HepG2 (cell line): ENCODE results near the gene DOCK9. TPM values are rescaled to one million over a fixed set of nuclear protein-coding genes. Genes with fewer than 3 reads are reported as not detected.

Experiments
- HDAC1 ChIP-seq: sonication (generic); formaldehyde crosslinking; IDR thresholded peaks from 2 replicates; pipeline ENCODE4 v1.5.1; 2020; ENCODE audit warnings: mild to moderate bottlenecking, missing genetic modification reagents
- HMG20B ChIP-seq: conservative IDR thresholded peaks from 2 replicates; pipeline ENCODE4 v1.6.1; 2016; ENCODE audit warnings: missing genetic modification reagents, missing compliant biosample characterization
- IRX3 ChIP-seq: sonication (generic); formaldehyde crosslinking; IDR thresholded peaks from 2 replicates; pipeline ENCODE4 v1.8.1; 2023; ENCODE audit warnings: mild to moderate bottlenecking, low read depth, missing genetic modification reagents, borderline replicate concordance
- JDP2 ChIP-seq: sonication (generic); formaldehyde crosslinking; IDR thresholded peaks from 2 replicates; pipeline ENCODE4 v1.8.1; 2022; ENCODE audit warnings: missing genetic modification reagents, borderline replicate concordance
- KAT2B ChIP-seq: fragments of 150-350 bp; IDR thresholded peaks from 2 replicates; pipeline ENCODE4 v1.6.1; 2014; ENCODE audit warnings: low read depth, low read length, borderline replicate concordance
- MEIS1 ChIP-seq: sonication (generic); formaldehyde crosslinking; IDR thresholded peaks from 2 replicates; pipeline ENCODE4 v1.9.0; 2021; ENCODE audit warnings: mild to moderate bottlenecking, missing genetic modification reagents, moderate library complexity, borderline replicate concordance
- NCOA1 ChIP-seq: sonication (generic); formaldehyde crosslinking; IDR thresholded peaks from 2 replicates; pipeline ENCODE4 v1.9.0; 2021; ENCODE audit warnings: missing genetic modification reagents
- NCOR1 ChIP-seq: fragments of 200-600 bp; sonication (generic); IDR thresholded peaks from 2 replicates; pipeline ENCODE4 v1.7.0; 2017; ENCODE audit warnings: antibody characterized with exemption, low read length, borderline replicate concordance
- PHF5A ChIP-seq: IDR thresholded peaks from one replicate; pipeline ENCODE4 v1.6.1; 2018; ENCODE audit warnings: low read depth, missing genetic modification reagents; ENCODE audit not compliant: unreplicated experiment
- SALL2 ChIP-seq: sonication (generic); formaldehyde crosslinking; IDR thresholded peaks from 2 replicates; pipeline ENCODE4 v1.8.1; 2023; ENCODE audit warnings: mild to moderate bottlenecking, missing genetic modification reagents, inconsistent platforms
- SIN3B ChIP-seq: fragments of 150-350 bp; IDR thresholded peaks from 2 replicates; pipeline ENCODE4 v1.6.1; 2014; ENCODE audit warnings: low read length
- SMC3 ChIP-seq: IDR thresholded peaks from 2 replicates; pipeline ENCODE4 v1.6.1; 2011; ENCODE audit warnings: low read length, improper control_type of control experiment
- SNAPC2 ChIP-seq: sonication (generic); formaldehyde crosslinking; IDR thresholded peaks from 2 replicates; pipeline ENCODE4 v1.8.1; 2022; ENCODE audit warnings: mild to moderate bottlenecking, missing genetic modification reagents
- SRSF1 ChIP-seq: fragments of 200-400 bp; formaldehyde crosslinking; optimal IDR thresholded peaks from 2 replicates; pipeline ENCODE3; 2017; ENCODE audit warnings: mild to moderate bottlenecking, low read depth, low read length, moderate library complexity
- ZC3H13 ChIP-seq: sonication (generic); formaldehyde crosslinking; IDR thresholded peaks from 2 replicates; pipeline ENCODE4 v1.8.1; 2023; ENCODE audit warnings: mild to moderate bottlenecking, missing genetic modification reagents, moderate library complexity
- ZFX ChIP-seq: sonication (generic); formaldehyde crosslinking; IDR thresholded peaks from 2 replicates; pipeline ENCODE4 v1.4.0; 2020; ENCODE audit warnings: mild to moderate bottlenecking, low read depth, missing genetic modification reagents, moderate library complexity
- ZMYM4 ChIP-seq: sonication (generic); formaldehyde crosslinking; IDR thresholded peaks from 2 replicates; pipeline ENCODE4 v1.8.1; 2023; ENCODE audit warnings: mild to moderate bottlenecking, missing genetic modification reagents
- ZNF138 ChIP-seq: sonication (generic); formaldehyde crosslinking; IDR thresholded peaks from 2 replicates; pipeline ENCODE4 v1.5.0; 2020; ENCODE audit warnings: mild to moderate bottlenecking, low read depth, missing genetic modification reagents
- ZNF274 ChIP-seq: sonication (generic); formaldehyde crosslinking; IDR thresholded peaks from 2 replicates; pipeline ENCODE4 v1.5.1; 2020; ENCODE audit warnings: mild to moderate bottlenecking, missing genetic modification reagents
- ZNF343 ChIP-seq: sonication (generic); formaldehyde crosslinking; IDR thresholded peaks from 2 replicates; pipeline ENCODE4 v1.4.0; 2020; ENCODE audit warnings: mild to moderate bottlenecking, missing genetic modification reagents
- ZNF530 ChIP-seq: sonication (generic); formaldehyde crosslinking; IDR thresholded peaks from 2 replicates; pipeline ENCODE4 v1.5.0; 2020; ENCODE audit warnings: low read depth, mild to moderate bottlenecking, missing genetic modification reagents
- ZNF552 ChIP-seq: sonication (generic); formaldehyde crosslinking; IDR thresholded peaks from 2 replicates; pipeline ENCODE4 v1.9.0; 2022; ENCODE audit warnings: missing genetic modification reagents, mild to moderate bottlenecking, borderline replicate concordance
- ZNF746 ChIP-seq: sonication (generic); formaldehyde crosslinking; IDR thresholded peaks from 2 replicates; pipeline ENCODE4 v1.8.0; 2022; ENCODE audit warnings: mild to moderate bottlenecking, missing genetic modification reagents
- ZNF761 ChIP-seq: sonication (generic); formaldehyde crosslinking; conservative IDR thresholded peaks from 2 replicates; pipeline ENCODE4 v1.4.0; 2020; ENCODE audit warnings: mild to moderate bottlenecking, missing genetic modification reagents
- ZSCAN31 ChIP-seq: sonication (generic); formaldehyde crosslinking; IDR thresholded peaks from 2 replicates; pipeline ENCODE4 v1.5.0; 2020; ENCODE audit warnings: low read depth, mild to moderate bottlenecking, missing genetic modification reagents
- polyA plus RNA-seq, 8 experiments: library from polyadenylated mRNA; depleted of rRNA in 3 of 8; stranded (reverse) in 7 of 8; unstranded in 1 of 8; fragments of >200 nt; fragmentation: Illumina TruSeq in 4 of 8; extraction: Trizol in 4 of 8; gene quantifications; 2 replicates each; pipeline versions ENCODE4 v1.2.1 to v1.2.3, GENCODE V29; 2011 to 2016; ENCODE audit warnings: low read depth in 4 of 8, missing spikeins in 1 of 8, mixed read lengths in 1 of 8; ENCODE audit not compliant: insufficient read depth in 1 of 8
- total RNA-seq, 5 experiments: library from RNA; depleted of rRNA; stranded (reverse); fragments of >200 nt; fragmentation: Illumina TruSeq; extraction: Trizol; gene quantifications; 2 replicates each; pipeline ENCODE4 v1.2.3, GENCODE V29; 2016; ENCODE audit warnings: low read depth in 1 of 5
- TF ChIP-seq, protein P1 (sequence below): sonication (generic); formaldehyde crosslinking; IDR thresholded peaks from 2 replicates; pipeline ENCODE4 v1.5.1; 2020; ENCODE audit warnings: mild to moderate bottlenecking, missing genetic modification reagents, moderate library complexity
- TF ChIP-seq, protein P2 (sequence below): sonication (generic); formaldehyde crosslinking; IDR thresholded peaks from 2 replicates; pipeline ENCODE4 v1.4.0; 2020; ENCODE audit warnings: mild to moderate bottlenecking, missing genetic modification reagents, borderline replicate concordance
- TF ChIP-seq, protein P3 (sequence below): sonication (generic); formaldehyde crosslinking; conservative IDR thresholded peaks from 2 replicates; pipeline ENCODE4 v1.8.0; 2022; ENCODE audit warnings: mild to moderate bottlenecking, moderate library complexity, missing genetic modification reagents
- TF ChIP-seq, protein P4 (sequence below): sonication (generic); formaldehyde crosslinking; IDR thresholded peaks from 2 replicates; pipeline ENCODE4 v1.4.0; 2020; ENCODE audit warnings: missing genetic modification reagents

The DOCK9 gene
- total and polyA plus RNA-seq, 2 of the 13 experiments (the other 11 are each of a cell fraction or from before 2014, with no cell fraction given): 0.44 to 0.97 TPM

DNA sequence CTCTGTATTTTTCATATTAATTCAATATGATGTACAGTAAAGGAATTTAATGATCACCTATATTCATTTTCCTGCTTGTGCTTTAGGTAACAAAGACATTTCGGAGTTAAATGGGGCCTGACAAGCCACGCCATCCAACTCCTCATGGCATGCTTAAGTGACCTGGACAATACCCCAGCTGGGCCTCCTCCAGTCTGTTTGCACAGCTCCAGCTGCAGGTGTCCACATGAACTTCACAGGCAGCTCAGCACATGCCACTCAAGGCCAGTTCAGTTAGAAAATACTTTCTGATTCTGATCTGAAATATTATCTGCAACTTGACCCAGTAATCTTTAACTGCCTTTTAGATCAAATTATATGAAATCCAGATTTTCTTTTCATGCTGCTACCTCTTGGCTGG is 135.8 kb downstream of the DOCK9 start (continued):
- TF ChIP-seq ZNF530 (CRISPR knock-in tag) (no peak), ZFX (CRISPR knock-in tag) (0 out of 2 replicates have a peak, but pooled peaks have one; percentile 18), ZNF138 (CRISPR knock-in tag) (no peak), SRSF1 (no peak), ZC3H13 (no peak), JDP2 (CRISPR knock-in tag) (no peak), ZSCAN31 (no peak), ZNF552 (CRISPR knock-in tag) (no peak), HDAC1 (no peak), ZMYM4 (CRISPR knock-in tag) (no peak), SIN3B (no peak), ZNF746 (CRISPR knock-in tag) (no peak), NCOR1 (no peak), IRX3 (CRISPR knock-in tag) (no peak), KAT2B (no peak), ZNF343 (CRISPR knock-in tag) (no peak), NCOA1 (CRISPR knock-in tag) (no peak), SNAPC2 (CRISPR knock-in tag) (no peak), PHF5A (CRISPR knock-in tag) (no peak), MEIS1 (CRISPR knock-in tag) (no peak), HMG20B (CRISPR knock-in tag) (no peak), ZNF761 (CRISPR knock-in tag) (no peak), SMC3 (no peak), ZNF274 (CRISPR knock-in tag) (no peak), SALL2 (CRISPR knock-in tag) (no peak)
- TF ChIP-seq, protein P1, sequence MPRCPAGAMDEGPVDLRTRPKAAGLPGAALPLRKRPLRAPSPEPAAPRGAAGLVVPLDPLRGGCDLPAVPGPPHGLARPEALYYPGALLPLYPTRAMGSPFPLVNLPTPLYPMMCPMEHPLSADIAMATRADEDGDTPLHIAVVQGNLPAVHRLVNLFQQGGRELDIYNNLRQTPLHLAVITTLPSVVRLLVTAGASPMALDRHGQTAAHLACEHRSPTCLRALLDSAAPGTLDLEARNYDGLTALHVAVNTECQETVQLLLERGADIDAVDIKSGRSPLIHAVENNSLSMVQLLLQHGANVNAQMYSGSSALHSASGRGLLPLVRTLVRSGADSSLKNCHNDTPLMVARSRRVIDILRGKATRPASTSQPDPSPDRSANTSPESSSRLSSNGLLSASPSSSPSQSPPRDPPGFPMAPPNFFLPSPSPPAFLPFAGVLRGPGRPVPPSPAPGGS (CRISPR knock-in tag): no peak
- TF ChIP-seq, protein P2, sequence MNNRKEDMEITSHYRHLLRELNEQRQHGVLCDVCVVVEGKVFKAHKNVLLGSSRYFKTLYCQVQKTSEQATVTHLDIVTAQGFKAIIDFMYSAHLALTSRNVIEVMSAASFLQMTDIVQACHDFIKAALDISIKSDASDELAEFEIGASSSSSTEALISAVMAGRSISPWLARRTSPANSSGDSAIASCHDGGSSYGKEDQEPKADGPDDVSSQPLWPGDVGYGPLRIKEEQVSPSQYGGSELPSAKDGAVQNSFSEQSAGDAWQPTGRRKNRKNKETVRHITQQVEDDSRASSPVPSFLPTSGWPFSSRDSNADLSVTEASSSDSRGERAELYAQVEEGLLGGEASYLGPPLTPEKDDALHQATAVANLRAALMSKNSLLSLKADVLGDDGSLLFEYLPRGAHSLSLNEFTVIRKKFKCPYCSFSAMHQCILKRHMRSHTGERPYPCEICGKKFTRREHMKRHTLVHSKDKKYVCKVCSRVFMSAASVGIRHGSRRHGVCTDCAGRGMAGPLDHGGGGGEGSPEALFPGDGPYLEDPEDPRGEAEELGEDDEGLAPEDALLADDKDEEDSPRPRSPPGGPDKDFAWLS (CRISPR knock-in tag): no peak
- TF ChIP-seq, protein P3, sequence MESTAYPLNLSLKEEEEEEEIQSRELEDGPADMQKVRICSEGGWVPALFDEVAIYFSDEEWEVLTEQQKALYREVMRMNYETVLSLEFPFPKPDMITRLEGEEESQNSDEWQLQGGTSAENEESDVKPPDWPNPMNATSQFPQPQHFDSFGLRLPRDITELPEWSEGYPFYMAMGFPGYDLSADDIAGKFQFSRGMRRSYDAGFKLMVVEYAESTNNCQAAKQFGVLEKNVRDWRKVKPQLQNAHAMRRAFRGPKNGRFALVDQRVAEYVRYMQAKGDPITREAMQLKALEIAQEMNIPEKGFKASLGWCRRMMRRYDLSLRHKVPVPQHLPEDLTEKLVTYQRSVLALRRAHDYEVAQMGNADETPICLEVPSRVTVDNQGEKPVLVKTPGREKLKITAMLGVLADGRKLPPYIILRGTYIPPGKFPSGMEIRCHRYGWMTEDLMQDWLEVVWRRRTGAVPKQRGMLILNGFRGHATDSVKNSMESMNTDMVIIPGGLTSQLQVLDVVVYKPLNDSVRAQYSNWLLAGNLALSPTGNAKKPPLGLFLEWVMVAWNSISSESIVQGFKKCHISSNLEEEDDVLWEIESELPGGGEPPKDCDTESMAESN (CRISPR knock-in tag): no peak
- TF ChIP-seq, protein P4, sequence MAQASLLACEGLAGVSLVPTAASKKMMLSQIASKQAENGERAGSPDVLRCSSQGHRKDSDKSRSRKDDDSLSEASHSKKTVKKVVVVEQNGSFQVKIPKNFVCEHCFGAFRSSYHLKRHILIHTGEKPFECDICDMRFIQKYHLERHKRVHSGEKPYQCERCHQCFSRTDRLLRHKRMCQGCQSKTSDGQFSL (CRISPR knock-in tag): no peak
